ENCODE data around the gene PRUNE2. TPM values are rescaled to one million over a fixed set of nuclear protein-coding genes. Genes with fewer than 3 reads are reported as not detected.

The PRUNE2 gene
- total and polyA plus RNA-seq, 9 of the 15 experiments (the other 6 are each of a cell fraction or from before 2014, with no cell fraction given), result 0.05 to 0.45 (median 0.18) TPM; not detected in 1

GRCh38 chr9:76681556-76681955, 224.4 kb downstream of the PRUNE2 start:
- FAIRE-seq (no peak), ATAC-seq (no peak), DNase-seq (ENCODE audit: extremely low read depth in 1 of 4, low spot score in 3 of 4) (no peak)
- whole genome bisulfite sequencing (ENCODE audit: insufficient coverage, low coverage, missing lambda C conversion rate), result 10% methylated on average over 2 of the region's 2 CpGs
- no TSS peak for BruUV-seq (replicated peaks)
- no peaks in the 10 kb centered on the region for H3K9me1 ChIP-seq (ENCODE audit: control insufficient read depth, insufficient read depth, low read length)
- H3K9ac ChIP-seq (ENCODE audit: insufficient read depth in 1 of 2, low read depth in 2 of 2, low read length in 2 of 2), result no peak overlapping the region
- no peaks in the 10 kb centered on the region for H4K20me1 ChIP-seq (replicated peaks; ENCODE audit: control insufficient read depth, insufficient read depth, low read length)
- H2AFZ ChIP-seq (ENCODE audit: low read depth, low read length), result no peak overlapping the region
- intact Hi-C loops (cut with micrococcal nuclease), result no loop called here
- no peaks in the 10 kb centered on the region; a peak in 1 of 5 replicates for H3K4me1 ChIP-seq (replicated peaks in 1 of 2; ENCODE audit: control insufficient read depth in 2 of 2, insufficient read depth in 2 of 2, low read length in 2 of 2)
- CTCF ChIA-PET (ENCODE audit: low intra/inter-chr PET ratio), result no interaction called here
- POLR2A ChIA-PET, result interaction anchor here (0.9 kb wide), 1 partner anchor 26 kb away, joined by 3 read pairs; no protein-coding TSS in a partner anchor
- no peak for TF ChIP-seq RAD21 (CRISPR knock-in tag; conservative IDR thresholded peaks at IDR 0.05 in 1 of 2, IDR thresholded peaks at IDR 0.05 in 1 of 2)
- TF ChIP-seq, protein P1, sequence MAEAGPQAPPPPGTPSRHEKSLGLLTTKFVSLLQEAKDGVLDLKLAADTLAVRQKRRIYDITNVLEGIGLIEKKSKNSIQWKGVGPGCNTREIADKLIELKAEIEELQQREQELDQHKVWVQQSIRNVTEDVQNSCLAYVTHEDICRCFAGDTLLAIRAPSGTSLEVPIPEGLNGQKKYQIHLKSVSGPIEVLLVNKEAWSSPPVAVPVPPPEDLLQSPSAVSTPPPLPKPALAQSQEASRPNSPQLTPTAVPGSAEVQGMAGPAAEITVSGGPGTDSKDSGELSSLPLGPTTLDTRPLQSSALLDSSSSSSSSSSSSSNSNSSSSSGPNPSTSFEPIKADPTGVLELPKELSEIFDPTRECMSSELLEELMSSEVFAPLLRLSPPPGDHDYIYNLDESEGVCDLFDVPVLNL (CRISPR knock-in tag; IDR thresholded peaks at IDR 0.05; ENCODE audit: low read depth), result no peak
- TF ChIP-seq, protein P2, sequence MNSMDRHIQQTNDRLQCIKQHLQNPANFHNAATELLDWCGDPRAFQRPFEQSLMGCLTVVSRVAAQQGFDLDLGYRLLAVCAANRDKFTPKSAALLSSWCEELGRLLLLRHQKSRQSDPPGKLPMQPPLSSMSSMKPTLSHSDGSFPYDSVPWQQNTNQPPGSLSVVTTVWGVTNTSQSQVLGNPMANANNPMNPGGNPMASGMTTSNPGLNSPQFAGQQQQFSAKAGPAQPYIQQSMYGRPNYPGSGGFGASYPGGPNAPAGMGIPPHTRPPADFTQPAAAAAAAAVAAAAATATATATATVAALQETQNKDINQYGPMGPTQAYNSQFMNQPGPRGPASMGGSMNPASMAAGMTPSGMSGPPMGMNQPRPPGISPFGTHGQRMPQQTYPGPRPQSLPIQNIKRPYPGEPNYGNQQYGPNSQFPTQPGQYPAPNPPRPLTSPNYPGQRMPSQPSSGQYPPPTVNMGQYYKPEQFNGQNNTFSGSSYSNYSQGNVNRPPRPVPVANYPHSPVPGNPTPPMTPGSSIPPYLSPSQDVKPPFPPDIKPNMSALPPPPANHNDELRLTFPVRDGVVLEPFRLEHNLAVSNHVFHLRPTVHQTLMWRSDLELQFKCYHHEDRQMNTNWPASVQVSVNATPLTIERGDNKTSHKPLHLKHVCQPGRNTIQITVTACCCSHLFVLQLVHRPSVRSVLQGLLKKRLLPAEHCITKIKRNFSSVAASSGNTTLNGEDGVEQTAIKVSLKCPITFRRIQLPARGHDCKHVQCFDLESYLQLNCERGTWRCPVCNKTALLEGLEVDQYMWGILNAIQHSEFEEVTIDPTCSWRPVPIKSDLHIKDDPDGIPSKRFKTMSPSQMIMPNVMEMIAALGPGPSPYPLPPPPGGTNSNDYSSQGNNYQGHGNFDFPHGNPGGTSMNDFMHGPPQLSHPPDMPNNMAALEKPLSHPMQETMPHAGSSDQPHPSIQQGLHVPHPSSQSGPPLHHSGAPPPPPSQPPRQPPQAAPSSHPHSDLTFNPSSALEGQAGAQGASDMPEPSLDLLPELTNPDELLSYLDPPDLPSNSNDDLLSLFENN (IDR thresholded peaks at IDR 0.05; ENCODE audit: low read depth in 2 of 2, low read length in 2 of 2), result no peak
- no peak for TF ChIP-seq XRCC3 (IDR thresholded peaks at IDR 0.05)
- no peak for TF ChIP-seq TAF1 (IDR thresholded peaks at IDR 0.05; ENCODE audit: control insufficient read depth, extremely low read depth, insufficient read depth, low read length, severe bottlenecking)
- TF ChIP-seq NEUROD1 (IDR thresholded peaks at IDR 0.05; ENCODE audit: borderline replicate concordance, low read depth, low read length, partially characterized antibody), result no peak
- TF ChIP-seq MAFF (IDR thresholded peaks at IDR 0.05; ENCODE audit: low read length), result no peak
- no peak for TF ChIP-seq C11orf30 (IDR thresholded peaks at IDR 0.05; ENCODE audit: low read depth)
- no peak for TF ChIP-seq IRF2 (CRISPR knock-in tag; IDR thresholded peaks at IDR 0.05)
- TF ChIP-seq CBFA2T2 (conservative IDR thresholded peaks at IDR 0.05), result no peak
- no peak for TF ChIP-seq BRCA1 (IDR thresholded peaks at IDR 0.05)
- no peak for TF ChIP-seq BRCA1 (CRISPR knock-in tag; IDR thresholded peaks at IDR 0.05)
- no peak for TF ChIP-seq RBM25 (IDR thresholded peaks at IDR 0.05; ENCODE audit: low read depth, low read length, severe bottlenecking)
- H3K9me3 ChIP-seq (replicated peaks; ENCODE audit: control insufficient read depth, insufficient read depth, low read depth, low read length), result no peaks in the 10 kb centered on the region
- in situ Hi-C loops (cut with MboI), result no loop called here
- no peak overlapping the region for H3K27ac ChIP-seq (ENCODE audit: extremely low read depth, low read depth, low read length)
- no peaks in the 10 kb centered on the region for H3K27me3 ChIP-seq (ENCODE audit: control insufficient read depth in 2 of 2, insufficient read depth in 2 of 2, low read length in 2 of 2)
- no peaks in the 10 kb centered on the region for H3K36me3 ChIP-seq (ENCODE audit: control insufficient read depth, insufficient read depth, low read length)
- no peak overlapping the region for H3K4me2 ChIP-seq (ENCODE audit: insufficient read depth, low read length)
- H3K79me2 ChIP-seq (ENCODE audit: control insufficient read depth, insufficient read depth, low read length), result no peaks in the 10 kb centered on the region
- no peak overlapping the region for H3K4me3 ChIP-seq

Data from K562 (cell line).